Duodenal mucosa (tissue), 2 donors: ENCODE measurements around the gene PNRC1.

Source experiments
- H3K27ac ChIP-seq: one replicate; pipeline ENCODE4 v1.7.0; 2013; ENCODE audit warnings: low read depth, low read length
- H3K27me3 ChIP-seq, 2 donors: one replicate each; pipeline ENCODE4 v1.7.0; 2013; ENCODE audit warnings: low read length in 2 of 2, control low read depth in 1 of 2; ENCODE audit not compliant: insufficient read depth in 2 of 2, control insufficient read depth in 1 of 2
- H3K36me3 ChIP-seq, 2 donors: one replicate each; pipeline ENCODE4 v1.7.0; 2013; ENCODE audit warnings: low read length in 2 of 2, control low read depth in 1 of 2; ENCODE audit not compliant: insufficient read depth in 2 of 2, control insufficient read depth in 1 of 2
- H3K4me1 ChIP-seq, 2 donors: one replicate each; pipeline ENCODE4 v1.7.0; 2013; ENCODE audit warnings: low read length in 2 of 2, control low read depth in 1 of 2; ENCODE audit not compliant: insufficient read depth in 2 of 2, control insufficient read depth in 1 of 2
- H3K4me3 ChIP-seq, 2 donors: one replicate each; pipeline ENCODE4 v1.7.0; 2013; ENCODE audit warnings: low read length in 2 of 2, low read depth in 1 of 2
- H3K9ac ChIP-seq, 2 donors: one replicate each; pipeline ENCODE4 v1.7.0; 2013; ENCODE audit warnings: low read length in 2 of 2, low read depth in 1 of 2
- H3K9me3 ChIP-seq, 2 donors: one replicate each; pipeline ENCODE4 v1.7.0; 2013; ENCODE audit warnings: low read length in 2 of 2, control low read depth in 1 of 2; ENCODE audit not compliant: control insufficient read depth in 1 of 2

Gene PNRC1

GRCh38 chr6:89044328-89045010, 36.1 kb upstream of the PNRC1 start:
- no peaks in the 10 kb centered on the region for H3K27me3 ChIP-seq
- H3K27ac ChIP-seq = no peak overlapping the region
- H3K9ac ChIP-seq = no peak overlapping the region
- peaks cover 6 to 11% of the 10 kb centered on the region in 2 donors for H3K4me1 ChIP-seq
- H3K4me3 ChIP-seq = no peak overlapping the region
- no peaks in the 10 kb centered on the region for H3K9me3 ChIP-seq
- no peaks in the 10 kb centered on the region for H3K36me3 ChIP-seq

- no peaks in the 10 kb centered on the region for H3K27me3 ChIP-seq
- no peak overlapping the region for H3K4me3 ChIP-seq
- no peak overlapping the region for H3K9ac ChIP-seq
- peaks cover 6 to 11% of the 10 kb centered on the region in 2 donors for H3K4me1 ChIP-seq
- H3K36me3 ChIP-seq = no peaks in the 10 kb centered on the region
- no peaks in the 10 kb centered on the region for H3K9me3 ChIP-seq
- no peak overlapping the region for H3K27ac ChIP-seq
Measured at GRCh38 chr6:89045011-89045387, 35.6 kb upstream of the PNRC1 start.

DNA sequence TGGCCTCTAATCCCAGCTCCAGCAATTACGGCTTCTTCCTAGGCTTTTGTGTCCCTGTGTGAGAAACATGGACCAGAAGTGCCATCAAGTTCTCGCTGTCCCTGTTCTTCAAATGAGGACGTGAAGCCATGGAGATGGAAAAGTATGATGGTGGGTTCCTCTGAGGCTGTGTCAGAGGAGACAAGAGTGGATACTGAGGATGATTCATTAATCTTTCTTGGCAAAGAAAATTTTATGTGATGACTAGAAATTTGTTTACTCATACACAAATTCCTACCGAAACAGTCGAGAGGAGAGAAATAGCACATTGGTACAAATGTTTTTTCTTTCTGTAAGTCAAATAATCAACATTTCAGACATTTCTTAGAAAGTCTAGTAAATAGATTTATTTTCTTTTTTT, 35.0 kb upstream of the PNRC1 start:
- Histone ChIP-seq H3K4me1 (peaks cover 6 to 11% of the 10 kb centered on the region in 2 donors), H3K27ac (no peak overlapping the region), H3K4me3 (no peak overlapping the region), H3K36me3 (no peaks in the 10 kb centered on the region), H3K9ac (no peak overlapping the region), H3K27me3 (no peaks in the 10 kb centered on the region), H3K9me3 (no peaks in the 10 kb centered on the region)

DNA sequence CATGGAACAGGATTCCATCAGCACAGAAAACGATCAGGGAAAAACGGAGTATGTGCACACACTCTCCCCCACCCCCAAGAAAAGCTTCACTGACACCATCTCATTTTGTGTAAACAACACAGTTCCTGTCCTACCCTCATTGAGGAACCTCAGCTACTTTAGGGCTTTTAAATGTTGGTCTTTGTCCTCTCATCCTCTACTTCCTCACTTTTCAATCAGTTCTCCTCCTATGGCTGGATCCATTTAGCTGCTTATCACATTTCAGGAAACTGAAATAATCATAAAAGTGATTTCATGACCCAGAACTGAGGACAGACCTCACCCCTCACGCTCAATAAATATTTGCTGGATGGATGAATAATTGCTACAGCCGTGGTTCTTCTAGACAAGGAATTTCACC, 33.1 kb upstream of the PNRC1 start:
- Histone ChIP-seq H3K9ac (no peak overlapping the region), H3K36me3 (no peaks in the 10 kb centered on the region), H3K4me1 (peaks cover 6 to 11% of the 10 kb centered on the region in 2 donors), H3K4me3 (no peak overlapping the region), H3K9me3 (no peaks in the 10 kb centered on the region), H3K27me3 (no peaks in the 10 kb centered on the region), H3K27ac (no peak overlapping the region)

DNA sequence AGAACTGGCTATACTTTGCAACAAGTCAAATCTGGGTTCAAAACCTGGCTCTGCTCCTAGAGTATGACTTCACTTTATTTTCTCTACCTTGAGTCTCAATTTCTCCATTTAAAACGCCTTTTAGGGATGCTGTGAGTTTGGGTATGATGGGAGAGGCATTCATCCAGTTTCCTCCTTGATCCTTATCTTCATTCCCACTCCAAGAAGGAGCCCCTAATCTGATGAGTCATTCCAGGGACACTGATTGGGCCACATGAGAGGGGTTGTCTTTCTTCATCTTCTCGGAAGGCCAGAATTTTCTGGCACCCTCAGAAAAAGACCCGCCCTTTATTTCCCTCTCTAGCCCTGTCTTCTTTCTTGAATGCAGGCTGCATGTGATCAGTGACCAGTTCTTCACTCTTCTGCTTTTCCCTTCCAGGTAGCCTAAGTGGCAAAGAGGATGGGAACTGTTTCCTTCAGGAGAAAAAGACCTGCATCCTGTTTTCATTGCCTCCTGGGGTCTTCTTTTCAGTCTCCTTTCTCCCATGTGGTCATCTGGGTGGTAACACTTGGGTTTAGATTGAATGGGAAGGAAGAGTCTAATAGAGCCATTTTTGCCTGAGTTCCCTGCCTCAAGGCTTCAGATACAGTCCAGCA, 32.1 kb upstream of the PNRC1 start:
- Histone ChIP-seq H3K4me1 (peaks cover 6 to 11% of the 10 kb centered on the region in 2 donors), H3K4me3 (no peak overlapping the region)

DNA sequence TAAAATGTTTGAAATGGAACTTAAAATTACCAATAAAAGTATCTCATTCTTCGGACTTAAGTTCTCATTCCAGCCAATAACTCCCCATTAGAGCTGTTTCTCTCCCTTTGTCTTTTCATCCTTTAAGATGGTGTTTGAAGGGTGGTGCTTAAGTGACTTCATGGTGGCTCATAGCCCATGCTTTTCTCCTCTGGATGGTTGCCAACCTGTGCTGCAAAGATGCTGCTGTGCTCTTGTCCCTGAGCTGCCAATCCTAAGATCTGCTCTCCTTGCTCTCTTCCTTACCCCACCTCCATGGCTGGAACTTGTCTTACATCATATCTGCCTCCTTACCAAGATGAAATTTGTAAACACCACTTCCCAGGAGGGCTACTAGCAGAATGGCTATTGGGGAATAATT, 31.6 kb upstream of the PNRC1 start:
- peaks cover 6 to 11% of the 10 kb centered on the region in 2 donors for H3K4me1 ChIP-seq
- H3K27ac ChIP-seq = no peak overlapping the region
- no peaks in the 10 kb centered on the region for H3K9me3 ChIP-seq
- H3K4me3 ChIP-seq = no peak overlapping the region
- no peaks in the 10 kb centered on the region for H3K36me3 ChIP-seq
- no peak overlapping the region for H3K9ac ChIP-seq
- H3K27me3 ChIP-seq = no peaks in the 10 kb centered on the region

More for the DNA sequence above, 32.1 kb upstream of the PNRC1 start:
- Histone ChIP-seq H3K27me3 (no peaks in the 10 kb centered on the region), H3K9ac (no peak overlapping the region), H3K27ac (no peak overlapping the region), H3K36me3 (no peaks in the 10 kb centered on the region), H3K9me3 (no peaks in the 10 kb centered on the region)

DNA sequence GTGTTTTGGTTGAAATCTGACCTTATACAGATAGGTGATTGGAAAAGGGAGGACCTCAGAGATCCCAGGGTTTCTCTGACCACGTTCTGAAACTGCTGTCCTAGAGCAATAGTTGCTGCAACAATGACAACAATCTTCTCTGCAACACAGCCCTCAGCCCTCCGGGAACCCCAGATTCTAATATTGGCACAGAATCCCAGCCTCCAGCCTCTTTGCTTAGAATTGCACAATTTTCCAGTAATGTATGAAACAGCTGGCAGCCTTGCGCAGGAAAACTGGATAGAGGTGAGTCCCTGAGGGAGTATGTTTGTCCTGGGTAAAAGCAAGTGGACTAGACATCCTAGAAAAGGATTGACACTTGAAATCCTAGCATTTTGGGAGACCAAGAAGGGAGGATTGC, 30.4 kb upstream of the PNRC1 start:
- Histone ChIP-seq H3K9me3 (no peaks in the 10 kb centered on the region), H3K4me1 (peaks cover 6 to 8% of the 10 kb centered on the region in 2 donors), H3K27ac (no peak overlapping the region), H3K36me3 (no peaks in the 10 kb centered on the region), H3K4me3 (no peak overlapping the region), H3K27me3 (no peaks in the 10 kb centered on the region), H3K9ac (no peak overlapping the region)

GRCh38 chr6:89050697-89051096, 29.9 kb upstream of the PNRC1 start:
- Histone ChIP-seq H3K4me1 (peaks cover 6 to 8% of the 10 kb centered on the region in 2 donors), H3K9ac (no peak overlapping the region), H3K27me3 (no peaks in the 10 kb centered on the region), H3K4me3 (no peak overlapping the region), H3K27ac (no peak overlapping the region), H3K36me3 (no peaks in the 10 kb centered on the region), H3K9me3 (no peaks in the 10 kb centered on the region)

GRCh38 chr6:89051676-89052075, 28.9 kb upstream of the PNRC1 start:
- no peak overlapping the region for H3K4me3 ChIP-seq
- no peaks in the 10 kb centered on the region for H3K36me3 ChIP-seq
- no peak overlapping the region for H3K27ac ChIP-seq
- H3K4me1 ChIP-seq = peaks cover 6 to 8% of the 10 kb centered on the region in 2 donors
- H3K27me3 ChIP-seq = no peaks in the 10 kb centered on the region
- H3K9ac ChIP-seq = no peak overlapping the region
- H3K9me3 ChIP-seq = no peaks in the 10 kb centered on the region

- H3K27me3 ChIP-seq = no peaks in the 10 kb centered on the region
- no peak overlapping the region for H3K9ac ChIP-seq
- H3K4me1 ChIP-seq = no peaks in the 10 kb centered on the region
- no peaks in the 10 kb centered on the region for H3K9me3 ChIP-seq
- H3K36me3 ChIP-seq = no peaks in the 10 kb centered on the region
- H3K27ac ChIP-seq = no peak overlapping the region
- no peak overlapping the region for H3K4me3 ChIP-seq
Measured at GRCh38 chr6:89054208-89054607, 26.3 kb upstream of the PNRC1 start.
